Esophagus squamous epithelium (tissue), 5 donors: ENCODE data around the gene DLG2. TPM values are rescaled to one million over a fixed set of nuclear protein-coding genes. Genes with fewer than 3 reads are reported as not detected.

Source experiments
- DNase-seq: peaks from one replicate; lab custom pipeline; 2025; lab: John Stamatoyannopoulos, UW
- H3K27ac ChIP-seq, 4 donors: fragments of 200-600 bp; sonication (generic); one replicate each; pipeline ENCODE4 v1.5.1; 2016 to 2019; ENCODE audit warnings: mild to moderate bottlenecking in 1 of 4
- H3K27me3 ChIP-seq, 4 donors: fragments of 200-600 bp; sonication (generic); 1 replicate in 3 of 4; 2 replicates in 1 of 4; pipeline versions ENCODE4 v1.5.1 to v1.6.0; 2017 to 2021; ENCODE audit warnings: antibody characterized with exemption in 1 of 4
- H3K36me3 ChIP-seq, 3 donors: fragments of 200-600 bp; sonication (generic); one replicate each; pipeline ENCODE4 v1.5.1; 2016 to 2019
- H3K4me1 ChIP-seq, 3 donors: fragments of 200-600 bp; sonication (generic); one replicate each; pipeline ENCODE4 v1.5.1; 2017 to 2019
- H3K4me3 ChIP-seq, 4 donors: fragments of 200-600 bp; sonication (generic); 1 replicate in 3 of 4; 2 replicates in 1 of 4; pipeline ENCODE4 v1.5.1; 2016 to 2019; ENCODE audit warnings: mild to moderate bottlenecking in 2 of 4, moderate library complexity in 1 of 4
- H3K9me3 ChIP-seq, 3 donors: fragments of 200-600 bp; sonication (generic); one replicate each; pipeline ENCODE4 v1.5.1; 2016 to 2019
- CTCF ChIP-seq, 6 experiments: fragments of 450-650 bp in 4 of 6; fragments of 200-600 bp in 2 of 6; sonication (generic) in 2 of 6; IDR thresholded peaks; one replicate each; pipeline ENCODE4 v1.5.1; 2016 to 2019; ENCODE audit warnings: antibody characterized with exemption in 6 of 6, mild to moderate bottlenecking in 4 of 6, moderate library complexity in 4 of 6
- POLR2A ChIP-seq, 4 donors: fragments of 450-650 bp; IDR thresholded peaks; one replicate each; pipeline ENCODE4 v1.6.1; 2017; ENCODE audit warnings: antibody characterized with exemption in 4 of 4, mild to moderate bottlenecking in 4 of 4, moderate library complexity in 3 of 4
- WGBS, 2 donors: methylation state at CpG; one replicate each; pipeline ENCODE4 v1.1.5; 2018; 5-methylcytosine and 5-hydroxymethylcytosine counted together
- intact Hi-C: fragments of 100-400 bp; cut with DNase I; formaldehyde crosslinking; loops from one replicate; pipeline ENCODE4 v1.15.0; 2022
- total RNA-seq, 4 donors: library from RNA; depleted of rRNA; stranded (reverse); fragments of >200 nt; gene quantifications; one replicate each; pipeline ENCODE4 v1.1.0, GENCODE V29; 2016
- donor health status: DM: yes; HTN: yes; CAD: no.

The DLG2 gene
- total RNA-seq, 4 donors from 2014 or later: 2.9 to 27.7 (median 12.6) TPM

- no peaks in the 10 kb centered on the region for H3K9me3 ChIP-seq
- WGBS, 2 donors: 59 to 62% methylated on average over 5 of the region's 5 CpGs
- no peak overlapping the region for H3K27ac ChIP-seq
- TF ChIP-seq CTCF (IDR thresholded peaks at IDR 0.05): no peak
- no peak for TF ChIP-seq POLR2A (IDR thresholded peaks at IDR 0.05)
- intact Hi-C loops: no loop called here
- no peaks in the 10 kb centered on the region for H3K36me3 ChIP-seq
- H3K27me3 ChIP-seq: no peaks in the 10 kb centered on the region
- no peaks in the 10 kb centered on the region for H3K4me1 ChIP-seq
- no peak for DNase-seq
- no peak overlapping the region for H3K4me3 ChIP-seq
Measured at GRCh38 chr11:83909579-83910534, 1717.3 kb downstream of the DLG2 start.

- no peaks in the 10 kb centered on the region for H3K9me3 ChIP-seq
- no peak overlapping the region for H3K4me3 ChIP-seq
- H3K27ac ChIP-seq: no peak overlapping the region
- no peaks in the 10 kb centered on the region for H3K27me3 ChIP-seq
- DNase-seq: no peak
- H3K4me1 ChIP-seq: no peaks in the 10 kb centered on the region
- no peaks in the 10 kb centered on the region for H3K36me3 ChIP-seq
- intact Hi-C loops: no loop called here
- 47 to 56% methylated on average over 7 of the region's 7 CpGs for WGBS, 2 donors
- TF ChIP-seq CTCF (IDR thresholded peaks at IDR 0.05): no peak
- no peak for TF ChIP-seq POLR2A (IDR thresholded peaks at IDR 0.05)
Measured at GRCh38 chr11:83908298-83908856, 1718.8 kb downstream of the DLG2 start.

- no peaks in the 10 kb centered on the region for H3K36me3 ChIP-seq
- DNase-seq: no peak
- no peak overlapping the region for H3K27ac ChIP-seq
- no peak overlapping the region for H3K4me3 ChIP-seq
- intact Hi-C loops: no loop called here
- H3K27me3 ChIP-seq: no peaks in the 10 kb centered on the region
- H3K4me1 ChIP-seq: no peaks in the 10 kb centered on the region
- TF ChIP-seq CTCF (IDR thresholded peaks at IDR 0.05): no peak
- no peak for TF ChIP-seq POLR2A (IDR thresholded peaks at IDR 0.05)
- H3K9me3 ChIP-seq: no peaks in the 10 kb centered on the region
Measured at GRCh38 chr11:83895516-83895915, 1731.6 kb downstream of the DLG2 start.

- H3K9me3 ChIP-seq: no peaks in the 10 kb centered on the region
- no peaks in the 10 kb centered on the region for H3K36me3 ChIP-seq
- no peaks in the 10 kb centered on the region for H3K4me1 ChIP-seq
- H3K27me3 ChIP-seq: no peaks in the 10 kb centered on the region
- TF ChIP-seq POLR2A (IDR thresholded peaks at IDR 0.05): no peak
- TF ChIP-seq CTCF (IDR thresholded peaks at IDR 0.05): no peak
- no peak overlapping the region for H3K27ac ChIP-seq
- 92 to 94% methylated on average over 1 of the region's 1 CpG for WGBS, 2 donors
- no peak overlapping the region for H3K4me3 ChIP-seq
- intact Hi-C loops: no loop called here
- DNase-seq: no peak
Measured at GRCh38 chr11:83881428-83881827, 1745.7 kb downstream of the DLG2 start.

- H3K4me3 ChIP-seq: no peak overlapping the region
- H3K4me1 ChIP-seq: no peaks in the 10 kb centered on the region
- no peaks in the 10 kb centered on the region for H3K9me3 ChIP-seq
- H3K27me3 ChIP-seq: no peaks in the 10 kb centered on the region
- intact Hi-C loops: no loop called here
- H3K27ac ChIP-seq: no peak overlapping the region
- H3K36me3 ChIP-seq: no peaks in the 10 kb centered on the region
- DNase-seq: no peak
- TF ChIP-seq CTCF (IDR thresholded peaks at IDR 0.05): no peak
- TF ChIP-seq POLR2A (IDR thresholded peaks at IDR 0.05): no peak
Measured at GRCh38 chr11:83871054-83871453, 1756.1 kb downstream of the DLG2 start.
